PC-3 (cell line): ENCODE data around the gene RNF113B. TPM values are rescaled to one million over a fixed set of nuclear protein-coding genes. Genes with fewer than 3 reads are reported as not detected.

Experiments used
- ATAC-seq: fragments of 200-7000 bp; cut with Tn5 transposase; 2 replicates; pipeline ENCODE4 v1.9.1; 2020; ENCODE audit warnings: mild to moderate bottlenecking, moderate library complexity
- BruUV-seq: library from RNA; stranded (reverse); fragments of 400-500 nt; replicated peaks from 2 replicates; lab custom pipeline; 2021; lab: Mats Ljungman, UMichigan
- CTCF ChIA-PET: fragments of 300-600 bp; sonication (Branson Sonifier 250); formaldehyde crosslinking; loops from one replicate; lab custom pipeline; 2022; ENCODE audit warnings: antibody characterized with exemption; lab: Charles Lee
- POLR2A ChIA-PET: fragments of 300-600 bp; sonication (Branson Sonifier 250); formaldehyde crosslinking; loops from one replicate; lab custom pipeline; 2022; ENCODE audit warnings: antibody characterized with exemption; ENCODE audit not compliant: unreplicated experiment; lab: Charles Lee
- DNase-seq: peaks from one replicate; pipeline ENCODE4 v3.0.0-alpha.2; 2015
- H2AFZ ChIP-seq: fragments of 300-600 bp; sonication (generic); 2 replicates; pipeline ENCODE4 v1.6.0; 2016; ENCODE audit warnings: antibody characterized with exemption, low read length
- H3F3A ChIP-seq: fragments of 300-600 bp; sonication (generic); one replicate; pipeline ENCODE4 v1.6.0; 2017; ENCODE audit warnings: antibody characterized with exemption, low read length, control low read depth, mild to moderate bottlenecking; ENCODE audit not compliant: unreplicated experiment
- H3K27ac ChIP-seq: fragments of 300-600 bp; sonication (generic); 2 replicates; pipeline ENCODE4 v1.5.1; 2016; ENCODE audit warnings: mild to moderate bottlenecking, low read length
- H3K27me3 ChIP-seq: fragments of 300-600 bp; sonication (generic); 2 replicates; pipeline ENCODE4 v1.6.1; 2016; ENCODE audit warnings: low read length, mixed read lengths
- H3K36me3 ChIP-seq: fragments of 300-600 bp; sonication (generic); 2 replicates; pipeline ENCODE4 v1.6.1; 2016; ENCODE audit warnings: low read depth, mixed run types, low read length, mixed read lengths
- H3K4me1 ChIP-seq: fragments of 300-600 bp; sonication (generic); 2 replicates; pipeline ENCODE4 v1.5.1; 2016; ENCODE audit warnings: low read length; ENCODE audit not compliant: insufficient read depth
- H3K4me2 ChIP-seq: fragments of 300-600 bp; sonication (generic); 2 replicates; pipeline ENCODE4 v1.6.0; 2016; ENCODE audit warnings: low read length
- H3K4me3 ChIP-seq: fragments of 300-600 bp; sonication (generic); 2 replicates; pipeline ENCODE4 v1.5.1; 2016; ENCODE audit warnings: mild to moderate bottlenecking, low read length, mixed read lengths
- H3K79me2 ChIP-seq: fragments of 300-600 bp; sonication (generic); 2 replicates; pipeline ENCODE4 v1.6.1; 2017; ENCODE audit warnings: low read length, mixed read lengths
- H3K9ac ChIP-seq: fragments of 300-600 bp; sonication (generic); 2 replicates; pipeline ENCODE4 v1.6.0; 2016; ENCODE audit warnings: mild to moderate bottlenecking, low read length
- H3K9me2 ChIP-seq: fragments of 300-600 bp; sonication (generic); replicated peaks from 2 replicates; pipeline ENCODE4 v1.6.1; 2016; ENCODE audit warnings: mixed run types, low read length, mixed read lengths
- H3K9me3 ChIP-seq: fragments of 300-600 bp; sonication (generic); 2 replicates; pipeline ENCODE4 v1.6.1; 2016; ENCODE audit warnings: low read length, mixed read lengths
- H4K20me1 ChIP-seq: fragments of 300-600 bp; sonication (generic); 2 replicates; pipeline ENCODE4 v1.6.1; 2016; ENCODE audit warnings: low read length, mixed read lengths
- CTCF ChIP-seq: fragments of 300-600 bp; sonication (generic); conservative IDR thresholded peaks from 2 replicates; pipeline ENCODE4 v1.5.1; 2017; ENCODE audit warnings: antibody characterized with exemption, low read depth, mild to moderate bottlenecking, low read length
- EZH2 ChIP-seq: fragments of 300-600 bp; sonication (generic); IDR thresholded peaks from one replicate; pipeline ENCODE4 v1.6.1; 2017; ENCODE audit warnings: antibody characterized with exemption, mild to moderate bottlenecking, low read length; ENCODE audit not compliant: unreplicated experiment
- EZH2phosphoT487 ChIP-seq: fragments of 300-600 bp; sonication (generic); IDR thresholded peaks from 2 replicates; pipeline ENCODE4 v1.6.1; 2018; ENCODE audit warnings: mild to moderate bottlenecking, antibody characterized with exemption, low read length, borderline replicate concordance
- intact Hi-C: fragments of 100-400 bp; cut with micrococcal nuclease; formaldehyde crosslinking; loops from 2 replicates; pipeline ENCODE4 v1.9.0; 2023
- total RNA-seq: library from RNA; depleted of rRNA; stranded (reverse); fragments of >200 nt; gene quantifications from 2 replicates; pipeline ENCODE4 v1.2.3, GENCODE V29; 2014

Gene RNF113B
- total RNA-seq, 1 experiment from 2014 or later: not detected

DNA sequence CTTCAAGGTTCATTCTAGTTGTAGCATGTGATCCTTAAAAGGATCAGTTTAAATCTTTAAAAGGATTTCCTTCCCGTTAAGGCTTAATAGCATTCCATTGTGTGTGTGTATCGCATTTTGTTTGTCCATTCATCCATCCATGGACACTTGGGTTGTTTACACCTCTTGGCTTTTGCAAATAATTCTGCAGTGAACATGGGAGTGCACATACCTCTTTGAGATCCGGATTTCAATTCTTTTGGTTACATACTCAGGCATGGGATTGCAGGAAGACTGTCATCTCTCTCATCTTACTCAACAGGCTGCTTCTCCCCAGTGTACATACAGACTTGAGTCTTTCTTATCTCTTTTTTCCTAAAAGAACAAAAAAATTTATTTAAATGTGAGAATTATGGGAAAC is 1.2 kb downstream of the RNF113B start:
- ChIA-PET CTCF (no interaction called here), POLR2A (no interaction called here)
- no peaks in the 10 kb centered on the region for H3K9me3 ChIP-seq
- H3K9me2 ChIP-seq: no peaks in the 10 kb centered on the region
- no peaks in the 10 kb centered on the region for H3K36me3 ChIP-seq
- H3K27ac ChIP-seq: no peak overlapping the region
- H3K27me3 ChIP-seq: no peaks in the 10 kb centered on the region
- peaks cover 21% of the 10 kb centered on the region for H3K4me1 ChIP-seq
- BruUV-seq: no TSS peak
- H3K4me3 ChIP-seq: no peak overlapping the region
- intact Hi-C loops: no loop called here
- no peak overlapping the region for H3K4me2 ChIP-seq
- H2AFZ ChIP-seq: no peak overlapping the region
- no peaks in the 10 kb centered on the region for H4K20me1 ChIP-seq
- DNase-seq (no peak), ATAC-seq (no peak)
- TF ChIP-seq CTCF (no peak), EZH2 (no peak), EZH2phosphoT487 (no peak)
- H3F3A ChIP-seq: no peaks in the 10 kb centered on the region
- no peak overlapping the region for H3K9ac ChIP-seq
- H3K79me2 ChIP-seq: peaks cover 38% of the 10 kb centered on the region

GRCh38 chr13:98175043-98175442 is 2.0 kb downstream of the RNF113B start:
- Histone ChIP-seq H3K36me3 (no peaks in the 10 kb centered on the region), H3K9ac (no peak overlapping the region), H3K27me3 (no peaks in the 10 kb centered on the region), H3K4me3 (no peak overlapping the region), H3K27ac (no peak overlapping the region), H2AFZ (no peak overlapping the region), H3F3A (no peaks in the 10 kb centered on the region), H3K4me1 (peaks cover 21% of the 10 kb centered on the region), H4K20me1 (no peaks in the 10 kb centered on the region), H3K79me2 (peaks cover 38% of the 10 kb centered on the region), H3K4me2 (no peak overlapping the region), H3K9me2 (no peaks in the 10 kb centered on the region), H3K9me3 (no peaks in the 10 kb centered on the region)
- ChIA-PET POLR2A (no interaction called here), CTCF (no interaction called here)
- ATAC-seq (no peak), DNase-seq (no peak)
- intact Hi-C loops: no loop called here
- no TSS peak for BruUV-seq
- TF ChIP-seq EZH2phosphoT487 (no peak), EZH2 (no peak), CTCF (no peak)

GRCh38 chr13:98174307-98174706 is 2.8 kb downstream of the RNF113B start:
- Histone ChIP-seq H3K9ac (no peak overlapping the region), H3K27me3 (no peaks in the 10 kb centered on the region), H3K36me3 (no peaks in the 10 kb centered on the region), H3K4me3 (no peak overlapping the region), H4K20me1 (no peaks in the 10 kb centered on the region), H3K9me3 (no peaks in the 10 kb centered on the region), H2AFZ (no peak overlapping the region), H3K79me2 (peaks cover 38% of the 10 kb centered on the region), H3F3A (no peaks in the 10 kb centered on the region), H3K9me2 (no peaks in the 10 kb centered on the region), H3K4me1 (peaks cover 21% of the 10 kb centered on the region), H3K27ac (no peak overlapping the region), H3K4me2 (no peak overlapping the region)
- ATAC-seq (no peak), DNase-seq (no peak)
- intact Hi-C loops: no loop called here
- TF ChIP-seq CTCF: no peak
- TF ChIP-seq EZH2phosphoT487: no peak
- TF ChIP-seq EZH2: no peak
- BruUV-seq: no TSS peak
- ChIA-PET CTCF (no interaction called here), POLR2A (no interaction called here)
